Transverse colon (tissue), 4 donors: ENCODE data around the gene RNU4-1. TPM values are rescaled to one million over a fixed set of nuclear protein-coding genes. Genes with fewer than 3 reads are reported as not detected.

Experiments used
- DNase-seq: peaks from one replicate; pipeline ENCODE4 v3.0.0-alpha.2; 2019
- H3K27ac ChIP-seq, 4 donors: fragments of 200-600 bp; sonication (generic); 2 replicates each; pipeline ENCODE4 v1.5.1; 2016 to 2018; ENCODE audit warnings: inconsistent platforms in 4 of 4
- H3K27me3 ChIP-seq: fragments of 200-600 bp; sonication (generic); 2 replicates; pipeline ENCODE4 v1.5.1; 2017; ENCODE audit warnings: inconsistent platforms
- H3K36me3 ChIP-seq, 4 donors: fragments of 200-600 bp; sonication (generic); 2 replicates each; pipeline ENCODE4 v1.5.1; 2017 to 2019; ENCODE audit warnings: inconsistent platforms in 4 of 4
- H3K4me1 ChIP-seq, 4 donors: fragments of 200-600 bp; sonication (generic); 2 replicates each; pipeline ENCODE4 v1.5.1; 2017 to 2020; ENCODE audit warnings: inconsistent platforms in 4 of 4
- H3K4me3 ChIP-seq, 4 donors: fragments of 200-600 bp; sonication (generic); 1 replicate in 1 of 4; 2 replicates in 3 of 4; pipeline versions ENCODE4 v1.5.1 to v1.6.1; 2017 to 2019; ENCODE audit warnings: inconsistent platforms in 4 of 4
- H3K9me3 ChIP-seq, 2 donors: fragments of 200-600 bp; sonication (generic); 2 replicates each; pipeline ENCODE4 v1.5.1; 2017 to 2019; ENCODE audit warnings: inconsistent platforms in 2 of 2
- EP300 ChIP-seq: sonication (generic); formaldehyde crosslinking; IDR thresholded peaks from one replicate; pipeline ENCODE4 v1.6.1; 2017; ENCODE audit warnings: antibody characterized with exemption, low read depth
- POLR2A ChIP-seq: fragments of 450-650 bp; IDR thresholded peaks from one replicate; pipeline ENCODE4 v1.6.1; 2016; ENCODE audit warnings: antibody characterized with exemption, mild to moderate bottlenecking, moderate library complexity
- POLR2AphosphoS5 ChIP-seq, 3 donors: sonication (generic); formaldehyde crosslinking; IDR thresholded peaks; one replicate each; pipeline ENCODE4 v1.6.1; 2016; ENCODE audit warnings: antibody characterized with exemption in 3 of 3
- WGBS, 2 donors: methylation state at CpG; one replicate each; pipeline ENCODE4 v1.1.5; 2018; ENCODE audit warnings: low coverage in 1 of 2; 5-methylcytosine and 5-hydroxymethylcytosine counted together
- in situ Hi-C, 4 donors: fragments of 200-750 bp; cut with MboI; loops; one replicate each; pipeline versions ENCODE4 v1.15.0 to v1.15.1; 2017; ENCODE audit warnings: low sequenced_read_pairs in 3 of 4, low pct_ligation_motif_present in 1 of 4, low pct_unique_long_range_greater_than_20kb in 1 of 4
- intact Hi-C: fragments of 100-400 bp; cut with DNase I; formaldehyde crosslinking; loops from one replicate; pipeline ENCODE4 v1.15.1; 2023; ENCODE audit warnings: low total_unique reads
- total RNA-seq, 4 donors: library from RNA; depleted of rRNA; stranded (reverse); fragments of >200 nt; gene quantifications; one replicate each; pipeline ENCODE4 v1.1.0, GENCODE V29; 2016
- TF ChIP-seq, protein P1 (sequence below), 5 experiments: fragments of 200-600 bp in 3 of 5; fragments of 450-650 bp in 2 of 5; sonication (generic) in 3 of 5; IDR thresholded peaks; 1 replicate in 2 of 5; 2 replicates in 3 of 5; pipeline ENCODE4 v1.5.1; 2016 to 2017; ENCODE audit warnings: antibody characterized with exemption in 5 of 5, inconsistent platforms in 3 of 5, mild to moderate bottlenecking in 2 of 5, moderate library complexity in 1 of 5

RNU4-1 gene
- total RNA-seq, 4 donors from 2014 or later, result under 0.01 TPM; not detected in 1

DNA sequence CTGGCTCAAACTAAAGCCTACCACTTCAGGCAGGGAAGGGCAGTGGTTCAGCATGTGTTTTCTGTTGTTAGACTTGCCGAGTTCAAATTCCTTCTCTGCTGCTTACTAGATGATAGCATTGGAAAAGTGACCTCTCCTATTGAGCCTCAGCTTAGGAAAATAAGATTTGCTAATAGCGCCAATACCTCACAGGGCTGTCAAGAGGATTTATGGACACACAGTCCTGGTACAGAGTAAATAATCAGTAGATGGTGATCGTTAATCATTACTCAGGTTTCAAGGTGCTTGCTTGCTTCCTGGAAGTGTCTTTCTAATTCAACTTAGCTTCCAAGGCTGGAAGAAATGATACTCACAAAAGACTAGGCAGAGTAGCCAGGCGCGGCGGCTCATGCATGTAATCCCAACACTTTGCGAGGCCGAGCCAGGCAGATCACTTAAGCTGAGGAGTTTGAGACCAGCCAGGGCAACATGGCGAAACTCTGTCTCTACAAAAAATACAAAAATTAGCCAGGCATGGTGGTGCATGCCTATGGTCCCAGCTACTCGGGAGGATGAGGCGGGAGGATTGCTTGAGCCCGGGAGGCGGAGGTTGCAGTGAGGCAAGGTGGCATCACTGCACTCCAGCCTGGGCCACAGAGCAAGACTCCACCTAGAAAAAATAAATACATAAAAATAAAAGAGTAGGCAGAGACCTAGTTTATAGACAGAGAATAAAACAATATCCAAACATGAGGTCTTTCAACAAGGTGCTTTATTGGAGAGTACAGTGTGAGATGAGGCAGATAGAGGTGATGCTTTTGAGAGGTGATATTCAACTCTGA lies 28.6 kb upstream of the RNU4-1 start:
- 45 to 58% methylated on average over 9 to 13 of the region's 13 CpGs for WGBS, 2 donors
- H3K27ac ChIP-seq, result peak overlapping the region; percentile 45 to 78 (median 69)
- in situ Hi-C loops (loop anchor here in 1 of 4 donors (10.0 kb wide), 1 partner anchor 113 kb away; the partner anchor contains the start of gene COX6A1), intact Hi-C loops (no loop called here)
- peaks cover 0 to 26% (median 18%) of the 10 kb centered on the region in 4 donors for H3K4me1 ChIP-seq
- DNase-seq, result peak; percentile 23
- H3K4me3 ChIP-seq, result no peak overlapping the region
- no peaks in the 10 kb centered on the region for H3K36me3 ChIP-seq
- H3K27me3 ChIP-seq, result no peaks in the 10 kb centered on the region
- H3K9me3 ChIP-seq, result no peaks in the 10 kb centered on the region
- no peak for TF ChIP-seq EP300

DNA sequence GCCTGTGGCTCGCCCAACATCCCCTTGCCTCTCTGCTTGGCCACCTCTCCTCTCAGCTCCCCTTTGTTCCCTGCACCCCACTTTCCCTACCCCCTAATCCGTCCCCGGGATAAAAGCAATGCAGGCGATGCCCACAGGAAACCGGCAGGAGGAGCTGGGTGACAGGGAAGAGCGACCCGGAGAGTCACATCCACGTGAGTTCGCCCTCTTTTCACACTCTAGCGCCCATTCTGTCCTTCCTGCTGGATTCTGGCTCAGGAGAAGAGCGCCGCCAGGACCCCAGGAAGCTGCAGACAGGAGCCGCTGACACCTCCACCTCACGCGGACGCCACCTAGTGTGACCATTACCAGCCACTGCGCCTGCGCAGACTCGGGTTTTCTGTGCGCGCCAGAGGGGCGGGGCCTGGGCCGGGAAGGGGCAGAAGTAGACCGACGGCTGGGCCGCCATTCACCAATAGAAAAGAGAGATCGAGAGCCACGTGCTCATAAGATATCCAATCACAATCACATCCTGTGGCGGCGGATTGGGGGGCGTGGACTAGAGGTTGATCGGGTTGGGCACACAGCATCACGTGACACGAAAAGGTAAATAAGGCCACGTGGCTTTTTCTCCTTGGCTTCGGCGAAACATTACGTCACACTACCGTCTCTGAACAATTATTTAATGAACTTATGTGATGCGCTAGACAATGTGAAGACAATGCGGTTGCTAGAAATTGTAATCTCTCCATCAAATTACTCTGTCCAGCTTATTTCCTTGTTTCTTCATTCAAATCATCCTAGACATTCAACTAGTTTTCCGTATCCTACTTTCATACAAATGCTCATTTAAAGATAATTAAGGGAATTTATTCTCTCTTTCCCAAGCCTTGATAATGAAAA lies 24.4 kb upstream of the RNU4-1 start:
- H3K4me3 ChIP-seq, result peak overlapping the region; percentile 30 to 66 (median 54)

DNA sequence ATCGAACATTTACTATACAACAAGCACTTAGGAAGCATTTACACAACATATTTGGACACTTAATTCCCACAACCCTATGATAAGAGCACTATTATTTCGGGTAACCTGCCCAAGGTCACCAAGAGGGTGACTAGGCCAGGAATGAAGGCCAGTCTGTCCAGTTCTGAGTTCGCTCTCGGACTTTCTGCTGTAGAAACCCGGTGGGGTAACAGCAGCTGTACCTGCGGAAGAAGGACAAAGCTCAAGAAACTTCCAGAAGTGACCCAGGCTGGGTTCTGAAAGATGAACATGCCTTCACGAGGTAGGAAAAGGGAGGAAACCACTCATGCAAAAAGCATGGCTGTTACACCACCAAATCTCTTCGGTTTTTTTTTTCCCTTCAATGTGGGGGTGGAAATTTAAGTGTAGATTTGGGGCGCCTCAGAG lies 23.8 kb upstream of the RNU4-1 start:
- TF ChIP-seq, protein P1, sequence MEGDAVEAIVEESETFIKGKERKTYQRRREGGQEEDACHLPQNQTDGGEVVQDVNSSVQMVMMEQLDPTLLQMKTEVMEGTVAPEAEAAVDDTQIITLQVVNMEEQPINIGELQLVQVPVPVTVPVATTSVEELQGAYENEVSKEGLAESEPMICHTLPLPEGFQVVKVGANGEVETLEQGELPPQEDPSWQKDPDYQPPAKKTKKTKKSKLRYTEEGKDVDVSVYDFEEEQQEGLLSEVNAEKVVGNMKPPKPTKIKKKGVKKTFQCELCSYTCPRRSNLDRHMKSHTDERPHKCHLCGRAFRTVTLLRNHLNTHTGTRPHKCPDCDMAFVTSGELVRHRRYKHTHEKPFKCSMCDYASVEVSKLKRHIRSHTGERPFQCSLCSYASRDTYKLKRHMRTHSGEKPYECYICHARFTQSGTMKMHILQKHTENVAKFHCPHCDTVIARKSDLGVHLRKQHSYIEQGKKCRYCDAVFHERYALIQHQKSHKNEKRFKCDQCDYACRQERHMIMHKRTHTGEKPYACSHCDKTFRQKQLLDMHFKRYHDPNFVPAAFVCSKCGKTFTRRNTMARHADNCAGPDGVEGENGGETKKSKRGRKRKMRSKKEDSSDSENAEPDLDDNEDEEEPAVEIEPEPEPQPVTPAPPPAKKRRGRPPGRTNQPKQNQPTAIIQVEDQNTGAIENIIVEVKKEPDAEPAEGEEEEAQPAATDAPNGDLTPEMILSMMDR (IDR thresholded peaks at IDR 0.05), result no peak
- TF ChIP-seq POLR2A (no peak), EP300 (no peak), POLR2AphosphoS5 (IDR thresholded peaks at IDR 0.05) (no peak)
- DNase-seq, result no peak
- H3K4me1 ChIP-seq, result peaks cover 0 to 20% (median 14%) of the 10 kb centered on the region in 4 donors
- H3K9me3 ChIP-seq, result no peaks in the 10 kb centered on the region
- H3K36me3 ChIP-seq, result no peaks in the 10 kb centered on the region
- WGBS, 2 donors, result 35 to 43% methylated on average over 3 to 9 of the region's 9 CpGs
- H3K27me3 ChIP-seq, result no peaks in the 10 kb centered on the region
- intact Hi-C loops (no loop called here), in situ Hi-C loops (no loop called here)
- H3K27ac ChIP-seq, result peak overlapping the region; percentile 82 to 91 (median 88)
- H3K4me3 ChIP-seq, result peak overlapping the region; percentile 30 to 66 (median 54)

More for the DNA sequence above, 24.4 kb upstream of the RNU4-1 start:
- H3K27ac ChIP-seq, result peak overlapping the region; percentile 82 to 91 (median 88)
- WGBS, 2 donors, result 3 to 5% methylated on average over 12 to 42 of the region's 42 CpGs
- peak; percentile 99 for DNase-seq
- no peaks in the 10 kb centered on the region for H3K9me3 ChIP-seq
- peaks cover 0 to 26% (median 19%) of the 10 kb centered on the region in 4 donors for H3K4me1 ChIP-seq
- intact Hi-C loops, result no loop called here
- in situ Hi-C loops, result no loop called here
- no peaks in the 10 kb centered on the region for H3K36me3 ChIP-seq
- no peaks in the 10 kb centered on the region for H3K27me3 ChIP-seq
- TF ChIP-seq POLR2AphosphoS5 (IDR thresholded peaks at IDR 0.05), result peak; percentile 74 to 96 (median 94)
- TF ChIP-seq EP300, result no peak
- peak; percentile 94 for TF ChIP-seq POLR2A
- TF ChIP-seq, protein P1 (IDR thresholded peaks at IDR 0.05), result peak; percentile 51 to 93 (median 61)

DNA sequence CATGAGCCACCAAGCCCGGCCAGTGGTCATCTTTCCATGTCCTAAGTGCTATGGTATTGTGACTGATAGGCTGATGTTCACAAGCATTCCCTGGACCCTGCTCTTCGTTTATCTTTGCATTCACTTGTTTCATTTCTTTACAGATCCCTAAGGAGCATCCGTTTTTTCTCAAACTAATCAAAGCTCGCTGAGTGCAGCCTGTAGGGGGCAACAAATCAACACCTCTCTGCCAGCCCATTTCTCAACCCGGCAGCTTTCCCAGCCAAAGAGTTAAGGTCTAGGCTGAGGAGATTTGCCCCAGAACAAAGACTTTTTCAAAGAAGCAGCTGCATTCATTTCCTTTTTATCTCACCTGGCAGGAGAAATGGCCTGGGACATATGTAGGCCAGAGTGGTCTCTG lies 21.2 kb upstream of the RNU4-1 start:
- in situ Hi-C loops (no loop called here), intact Hi-C loops (no loop called here)
- TF ChIP-seq, protein P1 (IDR thresholded peaks at IDR 0.05), result no peak
- TF ChIP-seq EP300, result no peak
- no peak for TF ChIP-seq POLR2AphosphoS5 (IDR thresholded peaks at IDR 0.05)
- no peak for TF ChIP-seq POLR2A
- no peaks in the 10 kb centered on the region for H3K36me3 ChIP-seq
- DNase-seq, result no peak
- 60 to 63% methylated on average over 5 of the region's 5 CpGs for WGBS, 2 donors
- H3K4me3 ChIP-seq, result no peak overlapping the region
- no peaks in the 10 kb centered on the region for H3K9me3 ChIP-seq
- no peak overlapping the region for H3K27ac ChIP-seq
- no peaks in the 10 kb centered on the region for H3K27me3 ChIP-seq
- H3K4me1 ChIP-seq, result peaks cover 0 to 10% (median 8%) of the 10 kb centered on the region in 4 donors
